Measurements from ENCODE around the gene CFAP45.

DNA sequence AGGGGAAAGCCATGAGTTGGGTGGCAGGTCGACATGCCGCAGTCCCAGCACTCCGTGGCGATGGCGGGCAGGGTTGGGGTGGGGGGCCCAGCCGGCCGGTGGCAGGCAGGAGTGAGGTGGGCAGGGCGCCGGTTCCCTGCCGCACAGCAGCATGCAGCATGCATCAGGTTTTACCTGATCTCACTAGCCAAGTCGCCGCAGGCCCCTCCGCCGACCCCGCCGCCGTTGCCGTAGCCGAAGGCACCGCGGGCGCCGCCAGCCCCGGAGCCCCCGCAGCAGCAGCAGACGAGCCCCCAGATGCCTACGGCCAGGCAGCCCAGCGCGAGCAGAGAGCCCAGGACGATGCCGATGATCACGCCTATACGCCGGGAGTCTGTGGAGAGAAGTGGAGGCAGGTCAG lies 44.3 kb downstream of the CFAP45 start:
- TF ChIP-seq RNF2 (IDR thresholded peaks at IDR 0.05; ENCODE audit: borderline replicate concordance, low read depth, low read length, missing control alignments, poor library complexity, severe bottlenecking) (no peak), EP300 (IDR thresholded peaks at IDR 0.05; ENCODE audit: borderline replicate concordance in 1 of 2, low read depth in 2 of 2, low read length in 2 of 2) (no peak), GABPA (IDR thresholded peaks at IDR 0.05; ENCODE audit: borderline replicate concordance, insufficient read depth, low read length) (no peak), RBBP5 (IDR thresholded peaks at IDR 0.05; ENCODE audit: borderline replicate concordance, low read depth, low read length) (no peak), CBX8 (IDR thresholded peaks at IDR 0.05; ENCODE audit: borderline replicate concordance, low read depth, low read length) (no peak), SRF (IDR thresholded peaks at IDR 0.05; ENCODE audit: low read depth, low read length) (no peak), TEAD4 (IDR thresholded peaks at IDR 0.05; ENCODE audit: low read depth, low read length) (no peak), YY1 (IDR thresholded peaks at IDR 0.05; ENCODE audit: low read depth, low read length) (no peak)
- TF ChIP-seq, protein P1, sequence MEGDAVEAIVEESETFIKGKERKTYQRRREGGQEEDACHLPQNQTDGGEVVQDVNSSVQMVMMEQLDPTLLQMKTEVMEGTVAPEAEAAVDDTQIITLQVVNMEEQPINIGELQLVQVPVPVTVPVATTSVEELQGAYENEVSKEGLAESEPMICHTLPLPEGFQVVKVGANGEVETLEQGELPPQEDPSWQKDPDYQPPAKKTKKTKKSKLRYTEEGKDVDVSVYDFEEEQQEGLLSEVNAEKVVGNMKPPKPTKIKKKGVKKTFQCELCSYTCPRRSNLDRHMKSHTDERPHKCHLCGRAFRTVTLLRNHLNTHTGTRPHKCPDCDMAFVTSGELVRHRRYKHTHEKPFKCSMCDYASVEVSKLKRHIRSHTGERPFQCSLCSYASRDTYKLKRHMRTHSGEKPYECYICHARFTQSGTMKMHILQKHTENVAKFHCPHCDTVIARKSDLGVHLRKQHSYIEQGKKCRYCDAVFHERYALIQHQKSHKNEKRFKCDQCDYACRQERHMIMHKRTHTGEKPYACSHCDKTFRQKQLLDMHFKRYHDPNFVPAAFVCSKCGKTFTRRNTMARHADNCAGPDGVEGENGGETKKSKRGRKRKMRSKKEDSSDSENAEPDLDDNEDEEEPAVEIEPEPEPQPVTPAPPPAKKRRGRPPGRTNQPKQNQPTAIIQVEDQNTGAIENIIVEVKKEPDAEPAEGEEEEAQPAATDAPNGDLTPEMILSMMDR (IDR thresholded peaks at IDR 0.05; ENCODE audit: control extremely low read depth in 1 of 3, insufficient read depth in 1 of 3, low read depth in 1 of 3, low read length in 3 of 3), result no peak
- TF ChIP-seq, protein P2, sequence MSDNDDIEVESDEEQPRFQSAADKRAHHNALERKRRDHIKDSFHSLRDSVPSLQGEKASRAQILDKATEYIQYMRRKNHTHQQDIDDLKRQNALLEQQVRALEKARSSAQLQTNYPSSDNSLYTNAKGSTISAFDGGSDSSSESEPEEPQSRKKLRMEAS (IDR thresholded peaks at IDR 0.05), result no peak

All from H1 (cell line).